Right atrium auricular region (tissue), 2 donors: ENCODE measurements around the gene MBNL2. TPM values are rescaled to one million over a fixed set of nuclear protein-coding genes. Genes with fewer than 3 reads are reported as not detected.

Source experiments
- DNase-seq: peaks from one replicate; pipeline ENCODE4 v3.0.0-alpha.2; 2019; ENCODE audit warnings: low spot score
- H3K27ac ChIP-seq, 2 donors: fragments of 200-600 bp; sonication (generic); 1 replicate in 1 of 2; 2 replicates in 1 of 2; pipeline ENCODE4 v1.5.1; 2016 to 2019
- H3K27me3 ChIP-seq, 2 donors: fragments of 200-600 bp; sonication (generic); one replicate each; pipeline versions ENCODE4 v1.5.1 to v1.6.0; 2017 to 2019
- H3K36me3 ChIP-seq: fragments of 200-600 bp; sonication (generic); one replicate; pipeline ENCODE4 v1.5.1; 2016
- H3K4me1 ChIP-seq, 2 donors: fragments of 200-600 bp; sonication (generic); one replicate each; pipeline versions ENCODE4 v1.5.1 to v1.6.0; 2017 to 2019
- H3K4me3 ChIP-seq, 2 donors: fragments of 200-600 bp; sonication (generic); 1 replicate in 1 of 2; 2 replicates in 1 of 2; pipeline ENCODE4 v1.5.1; 2017 to 2019; ENCODE audit warnings: mild to moderate bottlenecking in 1 of 2, moderate library complexity in 1 of 2
- H3K9me3 ChIP-seq, 2 donors: fragments of 200-600 bp; sonication (generic); one replicate each; pipeline ENCODE4 v1.5.1; 2019
- total RNA-seq, 2 donors: library from RNA; depleted of rRNA; stranded (reverse); fragments of >200 nt; gene quantifications; one replicate each; pipeline ENCODE4 v1.1.0, GENCODE V29; 2016
- TF ChIP-seq, protein P1 (sequence below), 2 donors: fragments of 200-600 bp; sonication (generic); IDR thresholded peaks; one replicate each; pipeline ENCODE4 v1.5.1; 2019; ENCODE audit warnings: antibody characterized with exemption in 2 of 2

The MBNL2 gene
- total RNA-seq, 2 donors from 2014 or later = 62.0 to 81.6 TPM

DNA sequence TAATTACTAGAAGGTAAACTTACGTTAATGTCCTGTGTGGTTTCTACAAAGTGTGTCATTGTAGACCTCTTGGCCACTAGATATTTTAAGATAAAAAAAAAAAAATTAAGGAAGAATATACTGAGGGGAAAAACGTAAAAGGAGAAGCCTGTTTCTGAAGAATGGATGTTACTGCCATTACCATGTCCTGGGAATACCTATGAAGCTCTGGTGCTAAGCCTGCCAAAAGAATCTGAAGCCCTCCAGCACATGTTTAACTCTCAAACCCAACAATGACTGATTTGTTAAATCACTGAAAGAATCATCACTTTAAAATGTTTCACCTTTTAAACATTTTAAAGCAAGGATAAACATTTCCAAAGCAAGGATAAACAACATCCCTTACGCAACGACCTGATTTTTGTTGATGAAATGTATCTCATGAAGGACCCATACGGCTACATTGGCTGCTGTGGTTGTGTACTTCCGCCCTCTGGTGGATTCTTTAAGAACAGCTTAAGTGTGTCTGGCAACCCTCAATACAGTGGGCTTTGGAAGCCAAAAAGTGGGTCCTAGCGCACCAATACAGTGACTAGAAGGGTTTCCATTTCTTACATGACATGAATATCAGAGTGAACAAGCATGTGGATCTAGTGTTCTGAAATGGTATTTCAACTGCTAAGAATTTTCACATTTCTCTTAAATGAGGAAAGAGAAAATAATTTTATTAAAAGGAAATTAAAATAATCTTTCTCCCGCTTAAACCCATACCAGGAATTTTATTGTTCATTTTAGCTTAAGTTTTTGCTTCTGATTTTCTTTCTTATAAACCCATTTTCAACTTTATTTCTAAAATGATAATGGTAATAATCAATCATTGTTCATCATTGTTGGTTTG is 137.3 kb downstream of the MBNL2 start:
- H3K9me3 ChIP-seq = no peaks in the 10 kb centered on the region
- no peaks in the 10 kb centered on the region for H3K27me3 ChIP-seq
- peaks cover 30% of the 10 kb centered on the region for H3K36me3 ChIP-seq
- no peak overlapping the region for H3K4me3 ChIP-seq
- H3K4me1 ChIP-seq = peaks cover 0 to 13% of the 10 kb centered on the region in 2 donors
- H3K27ac ChIP-seq = peak overlapping the region in 1 of 2 donors; percentile 45
- peak; percentile 74 for DNase-seq
- TF ChIP-seq, protein P1, sequence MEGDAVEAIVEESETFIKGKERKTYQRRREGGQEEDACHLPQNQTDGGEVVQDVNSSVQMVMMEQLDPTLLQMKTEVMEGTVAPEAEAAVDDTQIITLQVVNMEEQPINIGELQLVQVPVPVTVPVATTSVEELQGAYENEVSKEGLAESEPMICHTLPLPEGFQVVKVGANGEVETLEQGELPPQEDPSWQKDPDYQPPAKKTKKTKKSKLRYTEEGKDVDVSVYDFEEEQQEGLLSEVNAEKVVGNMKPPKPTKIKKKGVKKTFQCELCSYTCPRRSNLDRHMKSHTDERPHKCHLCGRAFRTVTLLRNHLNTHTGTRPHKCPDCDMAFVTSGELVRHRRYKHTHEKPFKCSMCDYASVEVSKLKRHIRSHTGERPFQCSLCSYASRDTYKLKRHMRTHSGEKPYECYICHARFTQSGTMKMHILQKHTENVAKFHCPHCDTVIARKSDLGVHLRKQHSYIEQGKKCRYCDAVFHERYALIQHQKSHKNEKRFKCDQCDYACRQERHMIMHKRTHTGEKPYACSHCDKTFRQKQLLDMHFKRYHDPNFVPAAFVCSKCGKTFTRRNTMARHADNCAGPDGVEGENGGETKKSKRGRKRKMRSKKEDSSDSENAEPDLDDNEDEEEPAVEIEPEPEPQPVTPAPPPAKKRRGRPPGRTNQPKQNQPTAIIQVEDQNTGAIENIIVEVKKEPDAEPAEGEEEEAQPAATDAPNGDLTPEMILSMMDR (IDR thresholded peaks at IDR 0.05) = peak; percentile 61 to 93

- peaks cover 0 to 13% of the 10 kb centered on the region in 2 donors for H3K4me1 ChIP-seq
- H3K36me3 ChIP-seq = peaks cover 42% of the 10 kb centered on the region
Measured at GRCh38 chr13:97360610-97361009, 138.5 kb downstream of the MBNL2 start.

GRCh38 chr13:97364031-97364430 is 141.9 kb downstream of the MBNL2 start:
- H3K27me3 ChIP-seq = no peaks in the 10 kb centered on the region
- H3K9me3 ChIP-seq = no peaks in the 10 kb centered on the region
- peaks cover 40% of the 10 kb centered on the region for H3K36me3 ChIP-seq
- H3K27ac ChIP-seq = no peak overlapping the region
- peaks cover 0 to 27% of the 10 kb centered on the region in 2 donors for H3K4me1 ChIP-seq
- no peak overlapping the region for H3K4me3 ChIP-seq
- TF ChIP-seq, protein P1 (IDR thresholded peaks at IDR 0.05) = no peak
- no peak for DNase-seq

More at GRCh38 chr13:97360610-97361009, 138.5 kb downstream of the MBNL2 start:
- H3K4me3 ChIP-seq = no peak overlapping the region
- no peaks in the 10 kb centered on the region for H3K9me3 ChIP-seq
- DNase-seq = no peak
- no peaks in the 10 kb centered on the region for H3K27me3 ChIP-seq
- no peak overlapping the region for H3K27ac ChIP-seq
- TF ChIP-seq, protein P1 (IDR thresholded peaks at IDR 0.05) = no peak

DNA sequence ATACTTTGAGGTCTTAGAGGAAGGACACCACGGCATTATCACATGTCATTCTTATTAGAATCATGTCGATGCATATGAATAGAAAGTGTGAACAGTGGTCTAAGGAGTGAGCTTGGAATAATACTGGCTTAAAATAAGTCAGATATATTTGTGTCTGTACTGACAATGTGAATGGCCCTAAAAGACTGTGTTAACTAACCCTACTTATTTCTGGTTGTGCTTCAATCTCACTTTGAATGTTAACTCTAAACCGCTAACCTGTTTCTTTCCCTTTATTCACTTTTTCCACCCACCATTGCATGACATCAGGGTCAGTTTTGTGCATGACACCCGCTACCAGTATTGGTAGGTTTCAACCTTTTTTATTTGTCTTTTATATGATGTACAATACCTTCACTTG is 142.7 kb downstream of the MBNL2 start:
- TF ChIP-seq, protein P1 (IDR thresholded peaks at IDR 0.05) = no peak
- no peak for DNase-seq
- Histone ChIP-seq H3K27ac (no peak overlapping the region), H3K36me3 (peaks cover 36% of the 10 kb centered on the region), H3K4me1 (peaks cover 0 to 20% of the 10 kb centered on the region in 2 donors), H3K27me3 (no peaks in the 10 kb centered on the region), H3K9me3 (no peaks in the 10 kb centered on the region), H3K4me3 (no peak overlapping the region)

- peaks cover 33% of the 10 kb centered on the region for H3K36me3 ChIP-seq
- peaks cover 0 to 20% of the 10 kb centered on the region in 2 donors for H3K4me1 ChIP-seq
- TF ChIP-seq, protein P1 (IDR thresholded peaks at IDR 0.05) = no peak
- no peak for DNase-seq
- H3K4me3 ChIP-seq = no peak overlapping the region
- H3K27ac ChIP-seq = no peak overlapping the region
- no peaks in the 10 kb centered on the region for H3K9me3 ChIP-seq
- H3K27me3 ChIP-seq = no peaks in the 10 kb centered on the region
Measured at GRCh38 chr13:97366172-97366688, 144.1 kb downstream of the MBNL2 start.
